Naive thymus-derived CD4-positive, alpha-beta T cell (primary cell): ENCODE data around the gene MANF. TPM values are rescaled to one million over a fixed set of nuclear protein-coding genes. Genes with fewer than 3 reads are reported as not detected.

Experiments used
- ATAC-seq: fragments of 150-1000 bp; cut with Tn5 transposase; 2 replicates; pipeline ENCODE4 v1.10.0; 2021; ENCODE audit warnings: mild to moderate bottlenecking, moderate library complexity
- CTCF ChIA-PET: fragments of 350-600 bp; sonication (Branson Sonifier 250); formaldehyde crosslinking; loops from one replicate; lab custom pipeline; 2021; ENCODE audit warnings: antibody characterized with exemption; lab: Charles Lee
- POLR2A ChIA-PET: fragments of 350-600 bp; sonication (Branson Sonifier 250); formaldehyde crosslinking; loops from one replicate; lab custom pipeline; 2021; ENCODE audit warnings: antibody characterized with exemption, inconsistent platforms; lab: Charles Lee
- DNase-seq, 9 donors: peaks; one replicate each; pipeline versions ENCODE4 v3.0.0 to v3.0.0-alpha.2; 2020 to 2022; ENCODE audit warnings: mixed read lengths in 1 of 9
- H3K27ac ChIP-seq: one replicate; pipeline ENCODE4 v1.7.0; 2013; ENCODE audit warnings: mild to moderate bottlenecking, low read depth, low read length, moderate library complexity
- H3K27me3 ChIP-seq, 2 donors: one replicate each; pipeline ENCODE4 v1.7.0; 2013; ENCODE audit warnings: low read length in 2 of 2, mild to moderate bottlenecking in 2 of 2, moderate library complexity in 2 of 2; ENCODE audit not compliant: control insufficient read depth in 2 of 2, insufficient read depth in 2 of 2
- H3K36me3 ChIP-seq, 3 experiments: 1 replicate in 2 of 3; 2 replicates in 1 of 3; pipeline ENCODE4 v1.7.0; 2013; ENCODE audit warnings: low read length in 3 of 3, mild to moderate bottlenecking in 3 of 3, moderate library complexity in 1 of 3; ENCODE audit not compliant: insufficient read depth in 3 of 3, control insufficient read depth in 2 of 3
- H3K4me1 ChIP-seq, 2 donors: one replicate each; pipeline ENCODE4 v1.7.0; 2013; ENCODE audit warnings: low read length in 2 of 2, mild to moderate bottlenecking in 2 of 2, moderate library complexity in 1 of 2; ENCODE audit not compliant: control insufficient read depth in 2 of 2, insufficient read depth in 2 of 2
- H3K4me3 ChIP-seq: 2 replicates; pipeline ENCODE4 v1.7.0; 2013; ENCODE audit warnings: mild to moderate bottlenecking, low read length
- H3K9me3 ChIP-seq, 3 experiments: 1 replicate in 2 of 3; 2 replicates in 1 of 3; pipeline ENCODE4 v1.7.0; 2013; ENCODE audit warnings: low read length in 3 of 3; ENCODE audit not compliant: control insufficient read depth in 2 of 3
- H3K27ac Mint-ChIP-seq, 9 donors: one replicate each; pipeline ENCODE4 v1.8.0; 2020 to 2022; ENCODE audit warnings: mixed read lengths in 9 of 9, mild to moderate bottlenecking in 8 of 9, moderate library complexity in 5 of 9, inconsistent platforms in 2 of 9
- H3K27me3 Mint-ChIP-seq, 5 donors: one replicate each; pipeline ENCODE4 v1.8.0; 2021 to 2022; ENCODE audit warnings: mixed read lengths in 5 of 5, mild to moderate bottlenecking in 1 of 5
- H3K36me3 Mint-ChIP-seq, 5 donors: one replicate each; pipeline ENCODE4 v1.8.0; 2020 to 2022; ENCODE audit warnings: mixed read lengths in 5 of 5, mild to moderate bottlenecking in 3 of 5, inconsistent platforms in 1 of 5
- H3K4me1 Mint-ChIP-seq, 7 donors: one replicate each; pipeline ENCODE4 v1.8.0; 2020 to 2022; ENCODE audit warnings: mixed read lengths in 7 of 7, mild to moderate bottlenecking in 3 of 7, inconsistent platforms in 1 of 7
- H3K4me3 Mint-ChIP-seq, 10 donors: one replicate each; pipeline ENCODE4 v1.8.0; 2020 to 2022; ENCODE audit warnings: mild to moderate bottlenecking in 10 of 10, mixed read lengths in 10 of 10, moderate library complexity in 6 of 10, inconsistent platforms in 2 of 10
- H3K9me3 Mint-ChIP-seq, 11 donors: one replicate each; pipeline ENCODE4 v1.8.0; 2020 to 2022; ENCODE audit warnings: mixed read lengths in 11 of 11, mild to moderate bottlenecking in 4 of 11, inconsistent platforms in 1 of 11, moderate library complexity in 1 of 11
- intact Hi-C, 2 donors: fragments of 100-400 bp; cut with micrococcal nuclease; formaldehyde crosslinking; loops; one replicate each; pipeline ENCODE4 v1.15.1; 2023
- polyA plus RNA-seq, 2 donors: library from polyadenylated mRNA; unstranded; fragments of 300-500 nt; fragmentation: Illumina TruSeq; gene quantifications; one replicate each; pipeline ENCODE4 v1.2.3, GENCODE V29; 2021
- total RNA-seq, 6 experiments: library from RNA in 5 of 6; stranded (reverse) in 5 of 6; gene quantifications; 1 replicate in 5 of 6; 2 replicates in 1 of 6; pipeline ENCODE4 v1.2.3 and lab custom pipeline; 2021 to 2026

The MANF gene
- total RNA-seq (100 to 1,000 TPM in 1 of 5 experiments, 10 to 100 TPM in 4; 28.2 to 182 (median 68.0) TPM), polyA plus RNA-seq (10 to 100 TPM; 40.9 to 48.4 TPM), total RNA-seq (lab: John Stamatoyannopoulos, UW) (27.6 reads per million, percentile 58 among the genes with 10 or more reads in this experiment)

- intact Hi-C loops, result loop anchor here (1.0 to 10.0 kb wide), 22 partner anchors 49 to 1960 kb away; partner anchors contain the start of genes TEX264 (in 2 of the 2), C3orf18 (in 1 of the 2), CISH (in 1 of the 2) and CYB561D2 (in 1 of the 2)
- H3K27me3 ChIP-seq, result no peaks in the 10 kb centered on the region
- H3K36me3 Mint-ChIP-seq, result peaks cover 0 to 37% (median 9%) of the 10 kb centered on the region in 5 donors
- peaks cover 0 to 23% (median 0%) of the 10 kb centered on the region in 3 experiments for H3K36me3 ChIP-seq
- H3K27ac Mint-ChIP-seq, result peak within 1 kb of the TSS; percentile 98 to 99 (median 99)
- peak within 1 kb of the TSS; percentile 92 for H3K4me3 ChIP-seq
- H3K4me1 ChIP-seq, result peaks cover 22 to 31% of the 10 kb centered on the region in 2 donors
- peaks cover 0 to 2% (median 0%) of the 10 kb centered on the region in 11 donors for H3K9me3 Mint-ChIP-seq
- POLR2A ChIA-PET, result interaction anchor here (0.6 to 3.9 kb wide), 19 partner anchors 9 to 1049 kb away, joined by 3 to 25 read pairs (median 4); partner anchors contain the start of genes C3orf18, CISH, DCAF1 and HEMK1
- peaks cover 32 to 48% (median 46%) of the 10 kb centered on the region in 7 donors for H3K4me1 Mint-ChIP-seq
- H3K4me3 Mint-ChIP-seq, result peak within 1 kb of the TSS; percentile 89 to 99 (median 98)
- peak within 1 kb of the TSS; percentile 98 for H3K27ac ChIP-seq
- DNase-seq (peak; percentile 87 to 98 (median 98)), ATAC-seq (peak; percentile 97)
- no peaks in the 10 kb centered on the region for H3K9me3 ChIP-seq
- H3K27me3 Mint-ChIP-seq, result no peaks in the 10 kb centered on the region
- CTCF ChIA-PET, result interaction anchor here (0.9 to 1.2 kb wide), 4 partner anchors 14 to 772 kb away, joined by 3 to 4 read pairs (median 3); no protein-coding TSS in a partner anchor
Measured at GRCh38 chr3:51384726-51385473, at the start of gene MANF. TSS of gene MANF (plus strand) at chr3:51385291. CDS start at chr3:51385343, 52 bp downstream.

GRCh38 chr3:51336261-51336660, 48.8 kb upstream of the MANF start:
- no peak overlapping the region for H3K27ac Mint-ChIP-seq
- CTCF ChIA-PET, result no interaction called here
- DNase-seq, result no peak
- no peaks in the 10 kb centered on the region for H3K4me1 ChIP-seq
- no peaks in the 10 kb centered on the region for H3K36me3 ChIP-seq
- H3K36me3 Mint-ChIP-seq, result peaks cover 0 to 7% (median 0%) of the 10 kb centered on the region in 5 donors
- intact Hi-C loops, result no loop called here
- no peak overlapping the region for H3K27ac ChIP-seq
- H3K4me3 Mint-ChIP-seq, result no peak overlapping the region
- POLR2A ChIA-PET, result no interaction called here
- no peak for ATAC-seq
- peaks cover 0 to 5% (median 0%) of the 10 kb centered on the region in 5 donors for H3K27me3 Mint-ChIP-seq
- no peaks in the 10 kb centered on the region for H3K9me3 ChIP-seq
- no peak overlapping the region for H3K4me3 ChIP-seq
- no peaks in the 10 kb centered on the region for H3K27me3 ChIP-seq
- H3K9me3 Mint-ChIP-seq, result peaks cover 0 to 4% (median 0%) of the 10 kb centered on the region in 11 donors
- H3K4me1 Mint-ChIP-seq, result no peaks in the 10 kb centered on the region

GRCh38 chr3:51337666-51338065, 47.4 kb upstream of the MANF start:
- ChIA-PET POLR2A (no interaction called here), CTCF (interaction anchor here (0.7 kb wide), 1 partner anchor 664 kb away, joined by 3 read pairs; no protein-coding TSS in a partner anchor)
- intact Hi-C loops, result no loop called here
- Mint-ChIP-seq H3K4me3 (no peak overlapping the region), H3K27ac (no peak overlapping the region), H3K27me3 (no peaks in the 10 kb centered on the region), H3K4me1 (no peaks in the 10 kb centered on the region), H3K36me3 (peaks cover 0 to 3% (median 0%) of the 10 kb centered on the region in 5 donors), H3K9me3 (peaks cover 0 to 1% (median 0%) of the 10 kb centered on the region in 11 donors)
- DNase-seq (no peak), ATAC-seq (no peak)
- no peaks in the 10 kb centered on the region for H3K36me3 ChIP-seq
- H3K9me3 ChIP-seq, result no peaks in the 10 kb centered on the region
- H3K27ac ChIP-seq, result no peak overlapping the region
- no peak overlapping the region for H3K4me3 ChIP-seq
- H3K4me1 ChIP-seq, result no peaks in the 10 kb centered on the region
- no peaks in the 10 kb centered on the region for H3K27me3 ChIP-seq

GRCh38 chr3:51338632-51339031, 46.5 kb upstream of the MANF start:
- Mint-ChIP-seq H3K27ac (no peak overlapping the region), H3K4me1 (no peaks in the 10 kb centered on the region), H3K4me3 (no peak overlapping the region), H3K27me3 (no peaks in the 10 kb centered on the region), H3K36me3 (peaks cover 0 to 3% (median 0%) of the 10 kb centered on the region in 5 donors), H3K9me3 (no peaks in the 10 kb centered on the region)
- intact Hi-C loops, result no loop called here
- no peak overlapping the region for H3K4me3 ChIP-seq
- ATAC-seq, result no peak
- CTCF ChIA-PET, result no interaction called here
- H3K27ac ChIP-seq, result no peak overlapping the region
- POLR2A ChIA-PET, result no interaction called here
- DNase-seq, result no peak
- H3K36me3 ChIP-seq, result no peaks in the 10 kb centered on the region
- H3K27me3 ChIP-seq, result no peaks in the 10 kb centered on the region
- H3K9me3 ChIP-seq, result no peaks in the 10 kb centered on the region
- H3K4me1 ChIP-seq, result no peaks in the 10 kb centered on the region

- POLR2A ChIA-PET, result no interaction called here
- no peaks in the 10 kb centered on the region for H3K36me3 ChIP-seq
Measured at GRCh38 chr3:51340013-51340829, 44.9 kb upstream of the MANF start.

GRCh38 chr3:51340989-51341636, 44.0 kb upstream of the MANF start:
- peaks cover 0 to 3% (median 0%) of the 10 kb centered on the region in 5 donors for H3K36me3 Mint-ChIP-seq

More at GRCh38 chr3:51340013-51340829, 44.9 kb upstream of the MANF start:
- Mint-ChIP-seq H3K36me3 (peaks cover 0 to 3% (median 0%) of the 10 kb centered on the region in 5 donors), H3K27ac (no peak overlapping the region), H3K4me3 (no peak overlapping the region), H3K27me3 (no peaks in the 10 kb centered on the region), H3K9me3 (no peaks in the 10 kb centered on the region), H3K4me1 (no peaks in the 10 kb centered on the region)
- Histone ChIP-seq H3K27me3 (no peaks in the 10 kb centered on the region), H3K4me3 (no peak overlapping the region), H3K9me3 (no peaks in the 10 kb centered on the region), H3K4me1 (no peaks in the 10 kb centered on the region), H3K27ac (no peak overlapping the region)
- CTCF ChIA-PET, result no interaction called here
- intact Hi-C loops, result no loop called here
- DNase-seq (no peak), ATAC-seq (no peak)

More at GRCh38 chr3:51340989-51341636, 44.0 kb upstream of the MANF start:
- Histone ChIP-seq H3K9me3 (no peaks in the 10 kb centered on the region), H3K4me3 (no peak overlapping the region), H3K36me3 (no peaks in the 10 kb centered on the region), H3K27ac (no peak overlapping the region), H3K27me3 (no peaks in the 10 kb centered on the region), H3K4me1 (no peaks in the 10 kb centered on the region)
- DNase-seq (no peak), ATAC-seq (no peak)
- intact Hi-C loops, result no loop called here
- Mint-ChIP-seq H3K4me3 (no peak overlapping the region), H3K27ac (no peak overlapping the region), H3K9me3 (no peaks in the 10 kb centered on the region), H3K27me3 (no peaks in the 10 kb centered on the region), H3K4me1 (no peaks in the 10 kb centered on the region)
- ChIA-PET CTCF (interaction anchor here (0.6 kb wide), 1 partner anchor 665 kb away, joined by 3 read pairs; no protein-coding TSS in a partner anchor), POLR2A (no interaction called here)
